DND-41 (cell line): ENCODE measurements around the gene WNT5B.

Experiments used
- ATAC-seq: fragments of 200-7000 bp; cut with Tn5 transposase; 3 replicates; pipeline ENCODE4 v1.9.1; 2021; ENCODE audit warnings: low read depth; ENCODE audit not compliant: insufficient read depth
- DNase-seq: peaks from one replicate; pipeline ENCODE4 v3.0.0-alpha.2; 2020
- H2AFZ ChIP-seq: 2 replicates; pipeline ENCODE4 v1.6.0; 2012; ENCODE audit warnings: low read depth, low read length
- H3K27ac ChIP-seq: 2 replicates; pipeline ENCODE4 v1.5.1; 2012; ENCODE audit warnings: low read length, inconsistent platforms
- H3K27me3 ChIP-seq: fragments of 200-600 bp; sonication (generic); 2 replicates; pipeline ENCODE4 v1.6.0; 2012; ENCODE audit warnings: low read length, mild to moderate bottlenecking, inconsistent platforms; ENCODE audit not compliant: insufficient read depth, poor library complexity
- H3K36me3 ChIP-seq: 2 replicates; pipeline ENCODE4 v1.5.1; 2012; ENCODE audit warnings: low read length, inconsistent platforms; ENCODE audit not compliant: insufficient read depth
- H3K4me1 ChIP-seq: 2 replicates; pipeline ENCODE4 v1.5.1; 2012; ENCODE audit warnings: mild to moderate bottlenecking, low read length; ENCODE audit not compliant: insufficient read depth
- H3K4me2 ChIP-seq: 2 replicates; pipeline ENCODE4 v1.6.0; 2012; ENCODE audit warnings: mild to moderate bottlenecking, moderate library complexity, low read length, inconsistent platforms; ENCODE audit not compliant: insufficient read depth
- H3K4me3 ChIP-seq, 2 experiments: fragments of 200-600 bp in 1 of 2; shearing (Covaris generic) in 1 of 2; 2 replicates each; pipeline ENCODE4 v1.5.1; 2012 to 2016; ENCODE audit warnings: inconsistent platforms in 2 of 2, low read length in 2 of 2, mild to moderate bottlenecking in 2 of 2, low read depth in 1 of 2, moderate library complexity in 1 of 2
- H3K79me2 ChIP-seq: 2 replicates; pipeline ENCODE4 v1.6.0; 2012; ENCODE audit warnings: low read length, inconsistent platforms; ENCODE audit not compliant: insufficient read depth
- H3K9ac ChIP-seq: 2 replicates; pipeline ENCODE4 v1.6.0; 2012; ENCODE audit warnings: low read depth, mild to moderate bottlenecking, inconsistent platforms, low read length, moderate library complexity
- H3K9me3 ChIP-seq: 2 replicates; pipeline ENCODE4 v1.5.1; 2012; ENCODE audit warnings: low read length, moderate library complexity, mild to moderate bottlenecking, inconsistent platforms; ENCODE audit not compliant: insufficient read depth, severe bottlenecking
- H4K20me1 ChIP-seq: 2 replicates; pipeline ENCODE4 v1.6.0; 2012; ENCODE audit warnings: low read length; ENCODE audit not compliant: insufficient read depth
- EZH2 ChIP-seq: IDR thresholded peaks from 3 replicates; pipeline ENCODE4 v1.6.1; 2012; ENCODE audit warnings: borderline replicate concordance, low read depth, mild to moderate bottlenecking, moderate library complexity, low read length, inconsistent platforms; ENCODE audit not compliant: severe bottlenecking
- TF ChIP-seq, protein P1 (sequence below): IDR thresholded peaks from 2 replicates; pipeline ENCODE4 v1.5.1; 2012; ENCODE audit warnings: borderline replicate concordance, low read length, moderate library complexity, mild to moderate bottlenecking; ENCODE audit not compliant: poor library complexity, severe bottlenecking; ENCODE audit errors: extremely low read depth

WNT5B gene

DNA sequence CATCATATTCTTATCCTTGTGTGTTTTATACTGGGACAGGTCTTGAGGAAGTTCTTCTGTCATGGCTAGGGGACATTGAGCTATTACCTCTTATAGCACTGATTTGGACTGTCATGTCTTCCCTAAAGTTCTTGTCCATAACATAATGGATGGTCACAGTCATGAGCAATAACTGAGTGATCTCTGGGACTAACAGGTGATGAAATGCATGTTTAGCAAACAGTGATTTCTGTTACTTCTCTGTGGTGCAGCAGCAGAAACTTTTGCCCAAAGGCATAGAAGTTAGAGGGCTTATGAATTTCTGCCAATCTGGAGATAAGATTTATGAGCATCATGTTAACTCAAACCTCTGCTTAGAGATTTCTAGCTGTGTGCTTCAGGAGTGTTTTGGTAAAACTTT, 67.8 kb downstream of the WNT5B start:
- Histone ChIP-seq H3K4me2 (no peak overlapping the region), H3K4me3 (no peak overlapping the region), H3K36me3 (peaks cover 3% of the 10 kb centered on the region; the same call in 1 of the 2 replicates), H3K4me1 (peaks cover 34% of the 10 kb centered on the region), H3K9me3 (no peaks in the 10 kb centered on the region), H3K9ac (no peak overlapping the region), H4K20me1 (peaks cover 49% of the 10 kb centered on the region), H3K27ac (no peak overlapping the region), H3K79me2 (peaks cover 99% of the 10 kb centered on the region), H2AFZ (no peak overlapping the region), H3K27me3 (no peaks in the 10 kb centered on the region)
- DNase-seq = no peak
- ATAC-seq = no peak
- TF ChIP-seq, protein P1, sequence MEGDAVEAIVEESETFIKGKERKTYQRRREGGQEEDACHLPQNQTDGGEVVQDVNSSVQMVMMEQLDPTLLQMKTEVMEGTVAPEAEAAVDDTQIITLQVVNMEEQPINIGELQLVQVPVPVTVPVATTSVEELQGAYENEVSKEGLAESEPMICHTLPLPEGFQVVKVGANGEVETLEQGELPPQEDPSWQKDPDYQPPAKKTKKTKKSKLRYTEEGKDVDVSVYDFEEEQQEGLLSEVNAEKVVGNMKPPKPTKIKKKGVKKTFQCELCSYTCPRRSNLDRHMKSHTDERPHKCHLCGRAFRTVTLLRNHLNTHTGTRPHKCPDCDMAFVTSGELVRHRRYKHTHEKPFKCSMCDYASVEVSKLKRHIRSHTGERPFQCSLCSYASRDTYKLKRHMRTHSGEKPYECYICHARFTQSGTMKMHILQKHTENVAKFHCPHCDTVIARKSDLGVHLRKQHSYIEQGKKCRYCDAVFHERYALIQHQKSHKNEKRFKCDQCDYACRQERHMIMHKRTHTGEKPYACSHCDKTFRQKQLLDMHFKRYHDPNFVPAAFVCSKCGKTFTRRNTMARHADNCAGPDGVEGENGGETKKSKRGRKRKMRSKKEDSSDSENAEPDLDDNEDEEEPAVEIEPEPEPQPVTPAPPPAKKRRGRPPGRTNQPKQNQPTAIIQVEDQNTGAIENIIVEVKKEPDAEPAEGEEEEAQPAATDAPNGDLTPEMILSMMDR = no peak
- TF ChIP-seq EZH2 = no peak
